ENCODE results near the gene VPREB3. TPM values are rescaled to one million over a fixed set of nuclear protein-coding genes. Genes with fewer than 3 reads are reported as not detected.
A peak's percentile ranks its signal among the peaks of the same experiment; 100 is the strongest.

VPREB3 gene
- total and polyA plus RNA-seq, 9 donors, result 2.8 TPM; not detected in 8

DNA sequence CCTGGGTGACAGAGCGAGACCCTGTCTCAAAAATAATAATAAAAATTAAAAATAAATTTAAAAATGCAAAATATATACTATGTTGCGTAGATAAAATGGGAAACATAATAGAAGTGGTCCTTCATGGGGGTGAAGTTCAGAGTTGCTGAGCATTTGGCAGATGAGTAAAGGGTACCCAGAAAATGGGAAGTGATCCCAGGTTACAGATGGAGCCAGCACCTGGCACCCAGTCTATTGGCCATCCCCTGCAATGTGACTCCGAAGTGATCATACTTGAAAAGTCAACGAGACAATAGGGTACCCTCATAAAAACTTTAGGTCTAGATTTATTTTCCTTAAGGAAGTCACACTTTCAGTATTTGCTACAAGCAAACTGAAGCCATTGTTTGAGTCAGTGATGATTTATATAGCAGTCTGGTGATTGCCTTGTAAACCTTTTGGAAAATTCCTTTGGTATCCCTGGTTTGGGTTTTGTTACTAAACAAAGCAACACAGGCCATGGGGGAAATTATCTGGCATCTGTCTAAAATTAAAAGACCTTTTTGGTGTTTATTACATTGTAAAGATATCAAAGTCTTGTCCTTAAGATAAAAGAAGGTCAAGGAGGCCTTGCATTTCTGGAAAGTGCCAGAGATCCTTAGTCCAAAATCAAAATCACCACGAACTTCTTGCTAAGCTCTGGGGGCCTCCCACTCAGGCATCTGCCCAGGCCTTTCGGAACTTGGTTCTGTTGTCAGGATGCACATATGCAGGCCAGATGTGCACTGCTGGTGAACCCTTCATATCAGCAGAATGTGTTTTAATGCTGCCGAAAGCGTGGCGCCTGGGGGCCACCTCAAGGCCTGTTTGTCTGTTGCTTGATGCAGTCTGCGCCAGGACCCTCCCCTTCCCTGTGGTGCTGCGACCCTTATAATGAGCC, 36.9 kb upstream of the VPREB3 start:
- no peaks in the 10 kb centered on the region for H3K9me3 ChIP-seq
- H3K27me3 ChIP-seq, result no peaks in the 10 kb centered on the region
- no peaks in the 10 kb centered on the region for H3K36me3 ChIP-seq
- H3K27ac ChIP-seq, result peak overlapping the region; percentile 3 to 63
- 20 to 27% (median 23%) methylated on average over 11 of the region's 11 CpGs for WGBS, 3 donors
- H3K4me1 ChIP-seq (ENCODE audit: insufficient read depth), result peaks cover 40% of the 10 kb centered on the region
- no peak overlapping the region for H3K4me3 ChIP-seq
- DNase-seq, result peak; percentile 65 to 81 (median 72)
- intact Hi-C loops (cut with DNase I), result no loop called here
- no peak for TF ChIP-seq EP300 (IDR thresholded peaks at IDR 0.05)
- TF ChIP-seq, protein P1, sequence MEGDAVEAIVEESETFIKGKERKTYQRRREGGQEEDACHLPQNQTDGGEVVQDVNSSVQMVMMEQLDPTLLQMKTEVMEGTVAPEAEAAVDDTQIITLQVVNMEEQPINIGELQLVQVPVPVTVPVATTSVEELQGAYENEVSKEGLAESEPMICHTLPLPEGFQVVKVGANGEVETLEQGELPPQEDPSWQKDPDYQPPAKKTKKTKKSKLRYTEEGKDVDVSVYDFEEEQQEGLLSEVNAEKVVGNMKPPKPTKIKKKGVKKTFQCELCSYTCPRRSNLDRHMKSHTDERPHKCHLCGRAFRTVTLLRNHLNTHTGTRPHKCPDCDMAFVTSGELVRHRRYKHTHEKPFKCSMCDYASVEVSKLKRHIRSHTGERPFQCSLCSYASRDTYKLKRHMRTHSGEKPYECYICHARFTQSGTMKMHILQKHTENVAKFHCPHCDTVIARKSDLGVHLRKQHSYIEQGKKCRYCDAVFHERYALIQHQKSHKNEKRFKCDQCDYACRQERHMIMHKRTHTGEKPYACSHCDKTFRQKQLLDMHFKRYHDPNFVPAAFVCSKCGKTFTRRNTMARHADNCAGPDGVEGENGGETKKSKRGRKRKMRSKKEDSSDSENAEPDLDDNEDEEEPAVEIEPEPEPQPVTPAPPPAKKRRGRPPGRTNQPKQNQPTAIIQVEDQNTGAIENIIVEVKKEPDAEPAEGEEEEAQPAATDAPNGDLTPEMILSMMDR (IDR thresholded peaks at IDR 0.05), result no peak
- TF ChIP-seq POLR2A (IDR thresholded peaks at IDR 0.05), result no peak

DNA sequence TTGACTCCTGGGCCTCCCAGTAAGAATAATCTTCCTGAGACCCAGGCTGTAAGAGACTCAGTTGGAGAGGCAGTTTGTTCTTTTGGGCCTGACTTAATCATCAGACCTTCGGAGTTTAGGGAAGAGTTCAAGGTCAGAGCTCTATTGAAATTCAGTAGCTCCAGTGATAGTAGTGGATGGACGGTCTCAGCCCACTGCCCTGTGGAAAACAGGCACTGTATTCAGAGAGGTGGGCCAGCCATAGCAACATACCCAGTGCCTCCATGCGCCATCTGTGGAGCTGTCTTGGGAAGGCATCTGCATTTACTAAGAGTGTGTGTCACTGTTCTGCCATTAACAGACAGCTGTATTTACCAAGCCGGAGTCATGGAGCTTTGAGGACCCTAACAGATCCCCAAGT, 35.4 kb upstream of the VPREB3 start:
- peak overlapping the region in 1 of 2 donors; percentile 63 for H3K27ac ChIP-seq
- no peaks in the 10 kb centered on the region for H3K27me3 ChIP-seq
- no peak overlapping the region for H3K4me3 ChIP-seq
- 46 to 64% (median 50%) methylated on average over 4 of the region's 4 CpGs for WGBS, 3 donors
- H3K36me3 ChIP-seq, result no peaks in the 10 kb centered on the region
- H3K4me1 ChIP-seq (ENCODE audit: insufficient read depth), result peaks cover 41% of the 10 kb centered on the region
- H3K9me3 ChIP-seq, result no peaks in the 10 kb centered on the region
- TF ChIP-seq, protein P1 (IDR thresholded peaks at IDR 0.05), result no peak
- TF ChIP-seq POLR2A (IDR thresholded peaks at IDR 0.05) (no peak), EP300 (IDR thresholded peaks at IDR 0.05) (no peak)
- no peak for DNase-seq
- intact Hi-C loops (cut with DNase I), result no loop called here

DNA sequence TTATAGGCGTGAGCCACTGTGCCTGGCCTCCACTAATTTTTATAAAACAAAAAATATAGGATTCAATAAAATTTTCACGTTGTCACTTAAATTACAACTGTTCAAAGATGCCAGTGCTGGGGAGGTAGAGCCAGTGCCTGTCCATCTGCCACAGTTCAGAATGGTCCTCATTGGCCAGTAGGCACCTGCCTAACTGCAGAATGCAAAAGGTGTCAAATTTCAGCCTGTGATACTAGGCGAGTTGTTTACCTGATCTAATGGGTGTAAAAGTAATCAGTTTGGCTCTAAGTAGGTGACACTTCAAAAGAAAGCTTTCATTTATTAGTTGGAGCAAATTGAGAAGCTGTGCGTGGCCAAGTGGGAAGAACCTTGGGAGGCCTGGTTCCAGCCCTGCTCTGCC, 34.9 kb upstream of the VPREB3 start:
- no peaks in the 10 kb centered on the region for H3K9me3 ChIP-seq
- intact Hi-C loops (cut with DNase I), result no loop called here
- H3K4me3 ChIP-seq, result no peak overlapping the region
- H3K36me3 ChIP-seq, result no peaks in the 10 kb centered on the region
- no peak for DNase-seq
- WGBS, 3 donors, result 54 to 65% (median 64%) methylated on average over 4 of the region's 4 CpGs
- H3K27ac ChIP-seq, result peak overlapping the region in 1 of 2 donors; percentile 63
- H3K4me1 ChIP-seq (ENCODE audit: insufficient read depth), result peaks cover 41% of the 10 kb centered on the region
- no peaks in the 10 kb centered on the region for H3K27me3 ChIP-seq
- TF ChIP-seq EP300 (IDR thresholded peaks at IDR 0.05), result no peak
- no peak for TF ChIP-seq POLR2A (IDR thresholded peaks at IDR 0.05)
- TF ChIP-seq, protein P1 (IDR thresholded peaks at IDR 0.05), result no peak

DNA sequence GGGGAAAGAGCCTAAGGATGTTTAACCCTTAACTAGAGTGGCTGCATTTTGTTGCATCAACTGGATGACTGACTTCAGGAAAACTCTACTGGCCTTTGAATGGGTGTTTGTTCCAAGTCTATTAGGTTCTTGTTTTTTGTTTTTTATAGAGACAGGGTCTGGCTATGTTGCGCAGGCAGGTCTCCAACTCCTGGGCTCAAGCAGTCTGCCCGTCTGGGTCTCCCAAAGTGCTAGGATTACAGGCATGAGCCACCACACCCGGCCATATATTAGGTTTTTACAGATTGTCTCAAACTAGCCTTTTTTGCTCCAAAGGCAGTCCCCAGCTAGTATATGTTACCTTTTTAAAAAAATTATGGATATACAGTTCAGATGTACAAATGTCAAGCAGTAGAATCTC, 33.7 kb upstream of the VPREB3 start:
- no peaks in the 10 kb centered on the region for H3K27me3 ChIP-seq
- TF ChIP-seq POLR2A (IDR thresholded peaks at IDR 0.05), result no peak
- no peak for TF ChIP-seq EP300 (IDR thresholded peaks at IDR 0.05)
- TF ChIP-seq, protein P1 (IDR thresholded peaks at IDR 0.05), result no peak
- H3K4me1 ChIP-seq (ENCODE audit: insufficient read depth), result peaks cover 41% of the 10 kb centered on the region
- H3K4me3 ChIP-seq, result peak overlapping the region; percentile 100
- H3K36me3 ChIP-seq, result no peaks in the 10 kb centered on the region
- peak overlapping the region; percentile 98 to 100 for H3K27ac ChIP-seq
- DNase-seq, result no peak
- intact Hi-C loops (cut with DNase I), result no loop called here
- no peaks in the 10 kb centered on the region for H3K9me3 ChIP-seq
- 34 to 39% (median 37%) methylated on average over 3 of the region's 3 CpGs for WGBS, 3 donors
